ENCODE measurements around the gene FOXL3. TPM values are rescaled to one million over a fixed set of nuclear protein-coding genes. Genes with fewer than 3 reads are reported as not detected.

The FOXL3 gene
- total and polyA plus RNA-seq, 3 donors from 2014 or later, result 4.5 to 37.7 (median 14.5) TPM

- WGBS, 2 donors, result 88 to 95% methylated on average over 18 of the region's 18 CpGs
- TF ChIP-seq, protein P1, sequence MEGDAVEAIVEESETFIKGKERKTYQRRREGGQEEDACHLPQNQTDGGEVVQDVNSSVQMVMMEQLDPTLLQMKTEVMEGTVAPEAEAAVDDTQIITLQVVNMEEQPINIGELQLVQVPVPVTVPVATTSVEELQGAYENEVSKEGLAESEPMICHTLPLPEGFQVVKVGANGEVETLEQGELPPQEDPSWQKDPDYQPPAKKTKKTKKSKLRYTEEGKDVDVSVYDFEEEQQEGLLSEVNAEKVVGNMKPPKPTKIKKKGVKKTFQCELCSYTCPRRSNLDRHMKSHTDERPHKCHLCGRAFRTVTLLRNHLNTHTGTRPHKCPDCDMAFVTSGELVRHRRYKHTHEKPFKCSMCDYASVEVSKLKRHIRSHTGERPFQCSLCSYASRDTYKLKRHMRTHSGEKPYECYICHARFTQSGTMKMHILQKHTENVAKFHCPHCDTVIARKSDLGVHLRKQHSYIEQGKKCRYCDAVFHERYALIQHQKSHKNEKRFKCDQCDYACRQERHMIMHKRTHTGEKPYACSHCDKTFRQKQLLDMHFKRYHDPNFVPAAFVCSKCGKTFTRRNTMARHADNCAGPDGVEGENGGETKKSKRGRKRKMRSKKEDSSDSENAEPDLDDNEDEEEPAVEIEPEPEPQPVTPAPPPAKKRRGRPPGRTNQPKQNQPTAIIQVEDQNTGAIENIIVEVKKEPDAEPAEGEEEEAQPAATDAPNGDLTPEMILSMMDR (IDR thresholded peaks at IDR 0.05), result no peak
- TF ChIP-seq POLR2A (IDR thresholded peaks at IDR 0.05), result no peak
- Histone ChIP-seq H3K4me1 (peaks cover 11% of the 10 kb centered on the region), H3K4me3 (no peak overlapping the region), H3K27me3 (no peaks in the 10 kb centered on the region), H3K36me3 (ENCODE audit: low read depth, missing control alignments) (no peaks in the 10 kb centered on the region), H3K9me3 (no peaks in the 10 kb centered on the region), H3K27ac (no peak overlapping the region)
- DNase-seq, result no peak
- intact Hi-C loops (cut with DNase I; ENCODE audit: low total_unique reads), result no loop called here
Observed at GRCh38 chr7:286266-286665, 3.7 kb upstream of the FOXL3 start.

- Histone ChIP-seq H3K9me3 (no peaks in the 10 kb centered on the region), H3K4me1 (peaks cover 11% of the 10 kb centered on the region), H3K4me3 (no peak overlapping the region), H3K27me3 (no peaks in the 10 kb centered on the region), H3K36me3 (ENCODE audit: low read depth, missing control alignments) (no peaks in the 10 kb centered on the region), H3K27ac (no peak overlapping the region)
- 64 to 70% methylated on average over 11 to 14 of the region's 14 CpGs for WGBS, 2 donors
- DNase-seq, result no peak
- no peak for TF ChIP-seq POLR2A (IDR thresholded peaks at IDR 0.05)
- intact Hi-C loops (cut with DNase I; ENCODE audit: low total_unique reads), result no loop called here
Observed at GRCh38 chr7:288671-289101, 1.3 kb upstream of the FOXL3 start.

GRCh38 chr7:289209-289755 is 688 bp upstream of the FOXL3 start:
- no peak overlapping the region for H3K27ac ChIP-seq
- WGBS, 2 donors, result 15% methylated on average over 27 to 34 of the region's 46 CpGs
- H3K27me3 ChIP-seq, result no peaks in the 10 kb centered on the region
- DNase-seq, result no peak
- H3K9me3 ChIP-seq, result no peaks in the 10 kb centered on the region
- no peak for TF ChIP-seq POLR2A (IDR thresholded peaks at IDR 0.05)
- TF ChIP-seq, protein P1 (IDR thresholded peaks at IDR 0.05), result no peak
- peaks cover 11% of the 10 kb centered on the region for H3K4me1 ChIP-seq
- peak overlapping the region in 1 of 2 donors; percentile 36 for H3K4me3 ChIP-seq
- intact Hi-C loops (cut with DNase I; ENCODE audit: low total_unique reads), result no loop called here
- H3K36me3 ChIP-seq (ENCODE audit: low read depth, missing control alignments), result no peaks in the 10 kb centered on the region

DNA sequence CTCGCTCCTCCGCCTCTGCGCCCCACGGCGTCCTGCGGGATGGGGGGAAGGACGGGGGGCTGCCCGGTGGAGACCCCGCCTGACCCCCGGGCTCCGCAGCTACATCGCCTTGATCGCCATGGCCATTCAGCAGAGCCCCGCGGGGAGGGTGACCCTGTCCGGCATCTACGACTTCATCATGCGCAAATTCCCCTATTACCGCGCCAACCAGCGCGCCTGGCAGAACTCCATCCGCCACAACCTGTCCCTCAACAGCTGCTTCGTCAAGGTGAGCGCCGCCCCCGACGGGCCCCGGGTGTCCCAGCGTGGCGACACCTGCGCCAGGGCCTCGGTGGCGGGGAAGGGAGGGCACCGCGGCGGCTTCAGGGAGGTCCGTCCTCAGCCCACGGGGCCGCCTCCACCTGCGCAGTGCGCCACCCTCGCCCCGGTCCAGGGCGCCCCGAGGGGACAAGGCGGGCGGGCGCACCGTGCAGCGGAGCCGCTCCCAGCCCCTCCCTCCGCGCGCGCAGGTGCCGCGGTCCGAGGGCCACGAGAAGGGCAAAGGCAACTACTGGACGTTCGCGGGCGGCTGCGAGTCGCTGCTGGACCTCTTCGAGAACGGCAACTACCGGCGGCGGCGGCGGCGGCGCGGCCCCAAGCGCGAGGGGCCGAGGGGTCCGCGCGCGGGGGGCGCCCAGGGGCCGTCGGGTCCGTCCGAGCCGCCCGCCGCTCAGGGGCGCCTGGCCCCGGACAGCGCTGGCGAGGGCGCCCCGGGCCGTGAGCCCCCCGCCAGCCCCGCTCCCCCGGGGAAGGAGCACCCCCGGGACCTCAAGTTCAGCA is 793 bp downstream of the FOXL3 start:
- no peak for DNase-seq
- Histone ChIP-seq H3K36me3 (ENCODE audit: low read depth, missing control alignments) (no peaks in the 10 kb centered on the region), H3K4me3 (peak overlapping the region in 1 of 2 donors; percentile 31), H3K9me3 (no peaks in the 10 kb centered on the region), H3K27ac (no peak overlapping the region), H3K27me3 (no peaks in the 10 kb centered on the region), H3K4me1 (peaks cover 16% of the 10 kb centered on the region)
- WGBS, 2 donors, result 7 to 38% methylated on average over 14 to 66 of the region's 102 CpGs
- intact Hi-C loops (cut with DNase I; ENCODE audit: low total_unique reads), result no loop called here
- no peak for TF ChIP-seq POLR2A (IDR thresholded peaks at IDR 0.05)
- TF ChIP-seq, protein P1 (IDR thresholded peaks at IDR 0.05), result no peak

- 66 to 73% methylated on average over 16 to 21 of the region's 21 CpGs for WGBS, 2 donors
- Histone ChIP-seq H3K36me3 (ENCODE audit: low read depth, missing control alignments) (no peaks in the 10 kb centered on the region), H3K4me3 (no peak overlapping the region), H3K27me3 (no peaks in the 10 kb centered on the region), H3K27ac (no peak overlapping the region), H3K9me3 (no peaks in the 10 kb centered on the region), H3K4me1 (peaks cover 16% of the 10 kb centered on the region)
- TF ChIP-seq POLR2A (IDR thresholded peaks at IDR 0.05), result no peak
- TF ChIP-seq, protein P1 (IDR thresholded peaks at IDR 0.05), result no peak
- intact Hi-C loops (cut with DNase I; ENCODE audit: low total_unique reads), result no loop called here
- DNase-seq, result no peak
Observed at GRCh38 chr7:291373-292092, 1.6 kb downstream of the FOXL3 start.

Data from testis (tissue), 3 donors.